NCI-H82 (cell line): ENCODE results near the gene TRNT1.

ENCODE experiments used
- DNase-seq: peaks from one replicate; lab custom pipeline; 2025; lab: John Stamatoyannopoulos, UW

Gene TRNT1

GRCh38 chr3:3110749-3111361 is 15.9 kb upstream of the TRNT1 start:
- DNase-seq = no peak

- DNase-seq = no peak
These were observed 13.6 kb upstream of the TRNT1 start for GRCh38 chr3:3113042-3113709.

- DNase-seq = no peak
These were observed 9.1 kb upstream of the TRNT1 start for GRCh38 chr3:3117651-3118050.

GRCh38 chr3:3119393-3119851 is 7.3 kb upstream of the TRNT1 start:
- DNase-seq = no peak

- no peak for DNase-seq
These were observed 763 bp upstream of the TRNT1 start for GRCh38 chr3:3125977-3126376.

GRCh38 chr3:3127432-3128010 is 781 bp downstream of the TRNT1 start:
- DNase-seq = peak; percentile 25

- no peak for DNase-seq
These were observed 2.8 kb downstream of the TRNT1 start for GRCh38 chr3:3129579-3129978.

- peak; percentile 13 for DNase-seq
These were observed 6.8 kb downstream of the TRNT1 start for GRCh38 chr3:3133500-3133899.

GRCh38 chr3:3134750-3135448 is 8.2 kb downstream of the TRNT1 start:
- no peak for DNase-seq

GRCh38 chr3:3137526-3137925 is 10.8 kb downstream of the TRNT1 start:
- no peak for DNase-seq

- no peak for DNase-seq
These were observed 15.2 kb downstream of the TRNT1 start for GRCh38 chr3:3141939-3142338.

- DNase-seq = no peak
These were observed 19.1 kb downstream of the TRNT1 start for GRCh38 chr3:3145831-3146230.

- no peak for DNase-seq
These were observed 22.8 kb downstream of the TRNT1 start for GRCh38 chr3:3149560-3149959.

- DNase-seq = no peak
These were observed 24.8 kb downstream of the TRNT1 start for GRCh38 chr3:3151513-3151912.

GRCh38 chr3:3154879-3155610 is 28.3 kb downstream of the TRNT1 start:
- no peak for DNase-seq

- DNase-seq = no peak
These were observed 30.7 kb downstream of the TRNT1 start for GRCh38 chr3:3157484-3157883.

GRCh38 chr3:3160826-3161225 is 34.1 kb downstream of the TRNT1 start:
- no peak for DNase-seq

- DNase-seq = no peak
These were observed 38.5 kb downstream of the TRNT1 start for GRCh38 chr3:3165241-3165640.

- no peak for DNase-seq
These were observed 38.9 kb downstream of the TRNT1 start for GRCh38 chr3:3165650-3166049.

- peak; percentile 38 for DNase-seq
These were observed 44.3 kb downstream of the TRNT1 start for GRCh38 chr3:3170998-3171397.

GRCh38 chr3:3172627-3173026 is 45.9 kb downstream of the TRNT1 start:
- DNase-seq = no peak

- no peak for DNase-seq
These were observed 51.2 kb downstream of the TRNT1 start for GRCh38 chr3:3177861-3178497.
